Head of caudate nucleus (tissue), 42 donors: ENCODE results near the gene ZNF423.

Experiments
- DNase-seq, 42 donors: peaks; one replicate each; pipeline versions ENCODE4 v3.0.0 to v3.0.0-alpha.2; 2020 to 2021; ENCODE audit warnings: mixed read lengths in 7 of 42
- intact Hi-C: fragments of 100-400 bp; cut with DNase I; formaldehyde crosslinking; loops from one replicate; pipeline ENCODE4 v1.15.0; 2022

Gene ZNF423

DNA sequence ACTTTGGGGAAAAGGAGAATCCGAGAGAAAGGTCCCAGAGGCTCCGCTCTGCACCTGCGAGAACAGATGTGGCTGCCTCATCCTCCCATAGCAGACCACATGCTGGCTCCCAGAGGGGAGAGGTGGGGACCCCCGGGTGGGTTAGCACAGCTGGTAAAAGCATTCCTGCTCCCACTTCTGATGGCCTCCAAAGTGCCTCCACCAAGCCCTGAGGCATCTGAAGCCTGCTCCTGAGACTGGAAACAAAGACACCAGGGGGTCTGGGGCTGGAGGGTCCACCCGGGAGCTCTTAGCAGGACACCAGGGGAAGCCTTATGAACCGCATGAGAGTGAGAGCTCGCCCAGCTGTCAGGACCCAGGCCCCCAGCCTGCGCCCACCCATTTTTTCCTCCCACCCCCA lies 46.4 kb downstream of the ZNF423 start:
- no peak for DNase-seq
- intact Hi-C loops: no loop called here

- intact Hi-C loops: no loop called here
- DNase-seq: no peak
Measured at GRCh38 chr16:49809062-49809461, 46.9 kb downstream of the ZNF423 start.

- intact Hi-C loops: no loop called here
- no peak for DNase-seq
Measured at GRCh38 chr16:49806446-49806845, 49.5 kb downstream of the ZNF423 start.

DNA sequence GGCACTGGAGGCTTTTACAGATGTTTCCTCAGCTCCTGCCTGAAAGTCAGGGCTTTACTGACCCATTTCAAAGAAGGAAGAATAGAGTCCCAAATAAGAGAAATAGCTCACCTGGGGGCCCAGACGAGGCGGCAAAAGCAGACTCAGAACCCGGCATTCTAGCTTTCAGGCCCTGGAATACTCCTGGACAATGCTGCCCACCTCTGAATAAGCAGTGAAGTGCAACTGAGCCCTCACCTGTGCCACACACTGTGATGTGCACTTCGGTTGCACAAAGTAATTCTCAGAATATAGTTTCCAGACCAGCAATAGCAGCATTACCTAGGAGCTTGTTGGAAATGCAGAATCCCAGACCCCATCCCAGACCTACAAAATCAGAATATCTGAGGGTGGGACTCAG lies 54.6 kb downstream of the ZNF423 start:
- intact Hi-C loops: no loop called here

DNA sequence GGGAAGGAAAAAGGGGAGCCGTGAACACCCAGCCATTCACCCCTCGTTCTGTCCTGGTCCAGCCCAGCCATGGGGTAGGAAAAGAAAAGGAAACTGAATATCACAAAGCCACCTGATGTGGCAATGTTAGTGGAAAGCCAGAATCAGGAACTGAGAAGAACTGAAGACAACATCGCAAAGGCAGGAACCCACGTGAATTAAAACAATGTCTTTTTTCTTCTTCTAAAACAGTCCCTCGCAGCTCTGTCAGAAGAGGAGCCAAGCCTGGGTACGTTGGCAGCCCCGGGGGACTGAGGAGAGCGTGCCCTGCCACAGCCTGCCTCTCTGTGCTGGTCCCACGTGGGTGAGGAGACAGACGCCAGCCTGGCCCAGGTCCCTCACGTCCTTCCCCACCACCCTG lies 55.0 kb downstream of the ZNF423 start:
- DNase-seq: peak in 2 of 42 donors; percentile 13 to 24
- intact Hi-C loops: no loop called here

More for the DNA sequence above, 54.6 kb downstream of the ZNF423 start:
- no peak for DNase-seq

GRCh38 chr16:49800441-49800840 lies 55.5 kb downstream of the ZNF423 start:
- no peak for DNase-seq
- intact Hi-C loops: no loop called here

- intact Hi-C loops: no loop called here
- DNase-seq: no peak
Measured at GRCh38 chr16:49799172-49799571, 56.7 kb downstream of the ZNF423 start.

DNA sequence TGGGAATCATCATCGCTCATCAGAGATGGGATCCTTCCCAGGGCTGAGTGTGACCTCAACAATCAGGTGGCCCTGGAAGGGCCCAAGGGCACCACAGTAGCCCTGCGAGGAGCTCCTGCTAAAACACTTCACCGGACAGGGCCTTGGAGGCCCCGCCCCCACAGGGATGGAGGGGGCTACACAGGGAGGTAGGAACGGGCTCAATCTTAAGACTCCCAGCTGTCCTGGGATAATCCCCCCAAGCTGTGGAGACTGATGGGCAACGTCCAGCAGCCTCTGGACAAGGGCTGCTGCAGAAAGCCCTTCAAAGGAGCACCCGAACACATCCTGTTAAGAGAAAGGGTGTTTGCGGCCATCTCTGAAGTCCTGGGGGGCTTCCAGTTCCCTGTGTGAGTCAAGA lies 60.4 kb downstream of the ZNF423 start:
- no peak for DNase-seq
- intact Hi-C loops: no loop called here

DNA sequence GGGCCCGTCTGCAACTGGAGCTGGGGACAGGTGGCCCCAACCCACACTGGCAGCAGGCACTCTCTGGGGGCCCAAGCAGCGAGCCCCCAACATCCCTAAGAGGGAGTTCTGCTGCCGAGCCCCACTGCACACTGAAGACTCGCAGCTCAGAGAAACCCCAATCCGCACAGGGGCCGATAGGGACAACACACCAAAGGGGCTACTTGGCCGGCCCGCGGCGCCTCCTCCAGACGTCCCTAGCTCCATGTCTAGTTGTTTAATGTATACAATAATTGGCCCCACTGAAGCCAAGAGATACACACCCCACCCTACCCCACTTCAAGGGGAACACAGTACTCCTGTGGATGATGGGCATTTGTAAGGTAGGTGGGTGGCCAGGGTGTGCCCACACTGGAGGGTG lies 62.7 kb downstream of the ZNF423 start:
- DNase-seq: no peak
- intact Hi-C loops: no loop called here

DNA sequence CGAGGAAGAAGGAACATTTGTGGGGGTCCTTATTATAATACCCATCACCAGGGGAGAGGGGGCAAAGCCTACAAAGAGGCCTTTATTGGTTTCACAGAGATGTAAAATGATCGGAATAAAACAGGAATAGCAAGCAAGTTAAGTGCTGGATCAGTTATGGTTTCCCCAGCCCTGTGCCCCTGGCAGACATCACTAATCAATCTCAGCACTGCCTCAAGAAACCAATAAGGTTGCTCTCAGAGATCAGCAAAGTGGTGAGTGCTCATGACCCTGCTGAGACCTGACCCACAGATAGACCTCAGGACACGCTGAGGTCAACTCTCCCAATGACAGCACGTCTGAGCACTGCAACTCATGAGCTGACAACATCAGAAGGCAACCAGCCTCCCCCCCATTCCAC lies 66.3 kb downstream of the ZNF423 start:
- intact Hi-C loops: no loop called here
- no peak for DNase-seq

DNA sequence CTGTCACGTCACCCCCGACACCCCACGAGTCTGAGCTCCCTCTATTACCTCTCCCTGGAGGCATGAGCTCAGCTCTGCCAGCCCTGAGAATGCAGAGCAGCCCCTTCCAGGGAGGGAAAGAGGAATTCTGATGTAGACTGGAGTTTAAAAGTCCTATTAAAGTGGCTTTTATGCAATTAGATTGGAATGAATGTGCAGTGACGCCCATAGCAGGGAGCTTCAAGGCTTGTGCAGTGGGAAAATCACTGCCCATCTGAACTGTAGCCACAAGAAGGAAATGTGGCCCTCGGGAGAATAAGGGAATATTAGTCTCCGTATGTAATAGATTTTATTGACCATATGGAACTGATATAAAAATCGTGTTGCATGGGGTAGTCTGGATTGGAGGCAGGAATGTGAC lies 66.9 kb downstream of the ZNF423 start:
- no peak for DNase-seq
- intact Hi-C loops: no loop called here

DNA sequence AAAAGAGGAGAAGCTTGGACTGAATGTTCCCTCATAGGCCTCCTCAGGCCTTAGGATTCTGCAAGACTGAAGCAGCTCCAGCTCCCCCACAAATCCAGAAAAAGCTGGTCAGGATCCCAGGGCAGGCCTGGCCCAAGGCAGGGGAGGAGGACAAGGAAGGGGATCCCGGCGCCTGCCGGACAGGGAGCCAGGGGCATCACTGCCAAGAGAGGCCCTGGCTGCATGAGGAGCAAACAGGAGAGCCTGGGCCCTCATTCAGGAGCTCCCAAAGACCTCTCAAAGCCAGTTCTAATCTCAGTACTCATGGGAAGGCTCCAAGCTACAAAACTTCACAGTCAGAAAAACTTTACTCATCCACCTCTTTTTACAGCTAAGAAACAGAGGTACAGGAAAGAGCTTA lies 67.3 kb downstream of the ZNF423 start:
- intact Hi-C loops: no loop called here
- DNase-seq: peak in 27 of 42 donors; percentile 9 to 70 (median 39)

DNA sequence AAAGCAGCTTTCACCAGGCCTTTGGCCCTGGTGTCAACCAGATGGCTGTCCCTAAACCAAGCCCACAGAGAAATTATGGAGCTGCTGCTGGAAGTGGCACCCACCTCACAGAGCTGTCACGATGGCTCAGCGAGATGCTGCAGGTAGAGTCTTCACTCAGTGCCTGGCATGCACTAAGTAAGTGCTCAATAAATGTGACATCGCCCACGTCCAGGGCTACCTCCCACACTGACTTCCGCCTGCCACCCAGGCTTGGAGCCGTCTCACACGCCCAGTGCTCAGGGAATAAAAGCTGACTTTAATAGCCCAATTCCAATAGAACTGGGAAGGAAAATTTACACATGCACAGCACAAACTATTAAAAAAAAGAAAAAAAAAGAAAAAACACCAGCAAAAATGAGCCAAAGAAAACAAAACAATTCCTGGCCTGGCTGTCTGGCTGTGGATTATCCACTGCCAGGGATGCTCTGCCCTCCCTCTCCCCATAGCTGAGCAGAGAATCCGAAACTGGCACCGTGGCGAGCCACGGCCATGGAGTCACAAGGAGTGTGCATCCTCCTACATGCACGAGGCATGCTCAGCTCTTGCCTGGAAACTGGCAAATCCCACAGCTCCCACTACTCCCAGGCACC lies 68.9 kb downstream of the ZNF423 start:
- intact Hi-C loops: no loop called here
- peak in 41 of 42 donors; percentile 11 to 78 (median 58) for DNase-seq

- intact Hi-C loops: no loop called here
- no peak for DNase-seq
Measured at GRCh38 chr16:49785970-49786369, 69.9 kb downstream of the ZNF423 start.

- no peak for DNase-seq
- intact Hi-C loops: no loop called here
Measured at GRCh38 chr16:49782405-49782804, 73.5 kb downstream of the ZNF423 start.

GRCh38 chr16:49781401-49781800 lies 74.5 kb downstream of the ZNF423 start:
- peak in 7 of 42 donors; percentile 6 to 49 (median 29) for DNase-seq
- intact Hi-C loops: no loop called here

DNA sequence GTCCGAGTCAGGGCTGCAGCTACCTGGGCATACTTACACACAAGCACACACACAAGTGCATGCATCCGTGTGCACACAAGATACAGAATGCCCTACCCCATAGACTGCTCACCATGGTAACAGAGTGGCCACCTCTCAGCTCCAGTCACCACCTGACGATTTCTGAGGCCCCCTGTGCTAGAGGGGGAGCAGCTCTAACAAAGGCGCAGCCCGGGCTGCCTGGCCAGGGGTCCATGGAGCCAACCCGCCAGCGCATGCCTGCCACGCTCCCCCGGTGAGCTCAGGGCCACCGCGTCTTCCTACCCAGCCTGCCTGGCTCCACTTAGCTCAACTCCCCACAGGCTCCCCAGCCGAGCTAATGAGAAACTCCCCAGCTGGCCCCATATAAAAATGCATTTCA lies 75.5 kb downstream of the ZNF423 start:
- intact Hi-C loops: no loop called here
- no peak for DNase-seq

GRCh38 chr16:49779979-49780378 lies 75.9 kb downstream of the ZNF423 start:
- DNase-seq: no peak
- intact Hi-C loops: no loop called here

DNA sequence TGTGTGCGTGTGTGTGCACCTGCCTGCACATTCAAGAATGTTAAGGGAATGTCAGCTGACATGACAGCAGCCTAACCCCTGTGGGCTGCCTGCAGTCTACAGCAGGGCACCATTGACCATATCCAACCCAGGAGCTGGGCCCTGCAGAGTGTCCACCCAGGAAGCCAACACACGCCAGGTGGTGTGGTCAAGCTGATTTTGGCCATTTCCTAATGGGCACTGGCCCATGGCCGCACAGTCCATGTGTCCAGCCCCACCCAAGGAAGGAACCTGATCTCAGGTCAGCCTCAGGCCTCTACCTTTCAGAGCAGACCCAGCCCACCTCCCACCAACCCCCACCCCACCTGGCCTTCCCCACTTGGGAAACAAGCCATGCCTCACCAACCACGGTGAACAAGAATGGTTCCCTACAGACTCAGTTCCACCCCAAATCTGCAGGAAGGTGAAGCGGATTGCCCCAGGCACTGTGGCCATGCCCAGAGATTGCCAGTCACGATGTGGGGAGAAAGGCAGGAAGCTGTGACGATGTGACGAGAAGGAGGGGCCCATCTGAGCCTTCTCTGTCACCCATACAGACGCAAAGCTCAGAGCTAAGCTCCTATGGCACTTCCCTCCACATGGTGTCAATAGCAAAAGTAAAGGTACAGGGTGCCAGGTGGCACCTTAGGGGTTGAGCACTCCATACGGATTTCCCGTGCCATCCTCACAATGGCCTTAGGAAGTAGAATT lies 77.5 kb downstream of the ZNF423 start:
- no peak for DNase-seq
- intact Hi-C loops: no loop called here

DNA sequence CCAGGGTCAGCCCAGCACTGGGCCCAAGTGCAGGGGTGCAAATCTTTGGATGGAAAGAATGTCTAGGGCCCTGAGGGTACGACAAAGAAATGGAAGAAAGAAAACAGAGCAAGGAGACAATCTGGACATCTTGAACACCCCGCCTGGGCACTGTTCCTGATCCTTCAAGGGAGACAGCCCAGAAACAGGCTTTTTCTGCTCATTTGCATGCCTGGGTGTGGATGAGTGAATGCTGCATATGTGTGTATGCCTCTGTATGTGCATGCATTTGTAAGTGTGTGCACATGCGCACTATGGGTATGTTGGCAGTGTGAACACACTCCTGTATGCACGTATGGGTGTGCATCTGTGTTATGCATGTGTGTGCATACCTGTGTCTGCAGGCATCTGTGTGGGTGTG lies 79.2 kb downstream of the ZNF423 start:
- intact Hi-C loops: no loop called here
- no peak for DNase-seq

- peak in 23 of 42 donors; percentile 6 to 70 (median 29) for DNase-seq
- intact Hi-C loops: no loop called here
Measured at GRCh38 chr16:49776085-49776595, 79.8 kb downstream of the ZNF423 start.
